ENCODE measurements around the gene EGFL6. TPM values are rescaled to one million over a fixed set of nuclear protein-coding genes. Genes with fewer than 3 reads are reported as not detected.
"Not testable (repeated sequence)": the region's sequence is repeated elsewhere in the genome, so short reads cannot be mapped to it uniquely, and the experiment has no call there.

Gene EGFL6
- total RNA-seq, 1 donor from 2014 or later: not detected

DNA sequence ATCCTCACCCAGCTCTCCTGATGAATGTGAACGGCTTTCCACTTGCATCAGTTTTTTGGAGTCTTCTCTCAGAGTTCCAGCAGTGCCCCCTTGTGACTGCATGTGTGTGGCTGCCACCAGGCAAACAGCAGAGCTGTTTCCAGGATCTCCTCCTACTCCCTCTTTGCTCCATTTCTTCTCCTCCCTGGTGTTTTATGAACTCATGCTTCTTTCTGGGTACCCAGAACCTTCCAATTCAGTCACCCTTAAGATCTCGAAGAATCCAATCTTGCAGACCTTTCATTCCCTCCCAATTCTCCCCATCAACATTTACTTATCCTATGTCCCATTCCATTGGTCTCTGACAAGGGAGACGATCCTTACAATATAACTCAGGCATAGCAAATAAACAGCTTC lies 76.8 kb downstream of the EGFL6 start:
- no peak overlapping the region for H3K27ac ChIP-seq (replicated peaks)
- TF ChIP-seq, protein P1, sequence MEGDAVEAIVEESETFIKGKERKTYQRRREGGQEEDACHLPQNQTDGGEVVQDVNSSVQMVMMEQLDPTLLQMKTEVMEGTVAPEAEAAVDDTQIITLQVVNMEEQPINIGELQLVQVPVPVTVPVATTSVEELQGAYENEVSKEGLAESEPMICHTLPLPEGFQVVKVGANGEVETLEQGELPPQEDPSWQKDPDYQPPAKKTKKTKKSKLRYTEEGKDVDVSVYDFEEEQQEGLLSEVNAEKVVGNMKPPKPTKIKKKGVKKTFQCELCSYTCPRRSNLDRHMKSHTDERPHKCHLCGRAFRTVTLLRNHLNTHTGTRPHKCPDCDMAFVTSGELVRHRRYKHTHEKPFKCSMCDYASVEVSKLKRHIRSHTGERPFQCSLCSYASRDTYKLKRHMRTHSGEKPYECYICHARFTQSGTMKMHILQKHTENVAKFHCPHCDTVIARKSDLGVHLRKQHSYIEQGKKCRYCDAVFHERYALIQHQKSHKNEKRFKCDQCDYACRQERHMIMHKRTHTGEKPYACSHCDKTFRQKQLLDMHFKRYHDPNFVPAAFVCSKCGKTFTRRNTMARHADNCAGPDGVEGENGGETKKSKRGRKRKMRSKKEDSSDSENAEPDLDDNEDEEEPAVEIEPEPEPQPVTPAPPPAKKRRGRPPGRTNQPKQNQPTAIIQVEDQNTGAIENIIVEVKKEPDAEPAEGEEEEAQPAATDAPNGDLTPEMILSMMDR (IDR thresholded peaks at IDR 0.05; ENCODE audit: borderline replicate concordance): peak; percentile 76

DNA sequence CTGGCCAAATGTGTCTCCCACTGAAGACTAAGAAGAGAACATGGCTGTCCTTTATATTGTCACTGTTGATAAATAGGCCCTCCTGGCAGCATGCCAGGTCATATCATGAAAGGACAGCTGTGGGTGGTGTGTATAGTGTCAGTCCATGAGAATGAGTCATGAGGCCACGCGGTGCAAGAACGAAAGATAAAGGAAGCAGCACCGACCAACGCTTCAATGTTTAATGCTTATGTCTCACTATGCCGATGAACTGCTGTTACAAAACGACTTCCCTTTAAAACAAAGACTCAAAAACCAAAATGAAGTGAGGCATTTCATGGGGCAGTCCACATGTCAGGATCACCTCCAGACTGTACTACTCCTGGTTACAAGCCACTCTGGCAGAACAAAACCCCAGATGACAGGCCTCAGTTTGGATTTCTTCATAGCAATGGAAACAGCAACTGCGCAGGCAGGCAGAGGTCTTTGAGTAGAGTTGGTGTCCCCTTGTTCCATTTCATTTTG lies 78.4 kb downstream of the EGFL6 start:
- H3K4me3 ChIP-seq: no peak overlapping the region
- peak overlapping the region; percentile 50 for H3K27ac ChIP-seq (replicated peaks)
- DNase-seq: peak; percentile 20
- TF ChIP-seq, protein P1 (IDR thresholded peaks at IDR 0.05; ENCODE audit: borderline replicate concordance): no peak
- H3K36me3 ChIP-seq: no peaks in the 10 kb centered on the region
- no peaks in the 10 kb centered on the region for H3K9me3 ChIP-seq (replicated peaks)
- intact Hi-C loops (cut with micrococcal nuclease): loop anchor here (5.0 kb wide), 1 partner anchor 140 kb away; no protein-coding TSS in a partner anchor
- peaks cover 14% of the 10 kb centered on the region for H3K4me1 ChIP-seq
- no peaks in the 10 kb centered on the region for H3K27me3 ChIP-seq (ENCODE audit: low read depth)

More for the DNA sequence above, 76.8 kb downstream of the EGFL6 start:
- no peak overlapping the region for H3K4me3 ChIP-seq
- H3K36me3 ChIP-seq: no peaks in the 10 kb centered on the region
- H3K27me3 ChIP-seq (ENCODE audit: low read depth): no peaks in the 10 kb centered on the region
- no peaks in the 10 kb centered on the region for H3K9me3 ChIP-seq (replicated peaks)
- peaks cover 9% of the 10 kb centered on the region for H3K4me1 ChIP-seq
- intact Hi-C loops (cut with micrococcal nuclease): loop anchor here (5.0 kb wide), 1 partner anchor 139 kb away; no protein-coding TSS in a partner anchor
- DNase-seq: peak; percentile 39

- not testable (repeated sequence) for H3K36me3 ChIP-seq; H3K27ac ChIP-seq (replicated peaks); H3K27me3 ChIP-seq (ENCODE audit: low read depth); H3K4me3 ChIP-seq; H3K9me3 ChIP-seq (replicated peaks); DNase-seq
- intact Hi-C loops (cut with micrococcal nuclease): loop anchor here (5.0 kb wide), 1 partner anchor 141 kb away; no protein-coding TSS in a partner anchor
- peaks cover 14% of the 10 kb centered on the region for H3K4me1 ChIP-seq
These were observed 78.9 kb downstream of the EGFL6 start for GRCh38 chrX:13648336-13648735.

- TF ChIP-seq, protein P1 (IDR thresholded peaks at IDR 0.05; ENCODE audit: borderline replicate concordance): no peak
- H3K27ac ChIP-seq (replicated peaks): peak overlapping the region; percentile 46
These were observed 80.4 kb downstream of the EGFL6 start for GRCh38 chrX:13649838-13650237.

DNA sequence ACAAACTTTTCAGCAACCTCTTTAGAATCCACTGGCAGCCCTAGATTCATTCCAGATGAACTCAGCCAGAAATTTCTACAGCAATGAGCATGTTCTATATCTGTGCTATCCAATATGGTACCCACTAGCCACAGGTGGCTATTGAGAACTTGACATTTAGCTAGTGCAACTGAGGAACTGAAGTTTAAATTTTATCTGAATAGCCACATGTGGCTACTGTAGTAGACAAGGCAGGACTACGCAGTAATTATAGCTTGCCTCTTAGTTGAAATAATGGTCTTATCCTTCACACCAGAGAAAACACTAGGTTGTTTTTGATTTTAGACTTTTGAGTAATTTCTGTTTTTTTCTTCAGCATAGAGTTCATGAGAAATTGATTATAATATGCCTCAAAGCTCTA lies 80.9 kb downstream of the EGFL6 start:
- Histone ChIP-seq H3K4me1 (peaks cover 22% of the 10 kb centered on the region), H3K9me3 (replicated peaks) (no peaks in the 10 kb centered on the region), H3K4me3 (no peak overlapping the region), H3K27ac (replicated peaks) (peak overlapping the region; percentile 46), H3K36me3 (no peaks in the 10 kb centered on the region), H3K27me3 (ENCODE audit: low read depth) (no peaks in the 10 kb centered on the region)
- TF ChIP-seq, protein P1 (IDR thresholded peaks at IDR 0.05; ENCODE audit: borderline replicate concordance): no peak
- no peak for DNase-seq
- intact Hi-C loops (cut with micrococcal nuclease): loop anchor here (5.0 to 10.0 kb wide), 2 partner anchors 94 to 382 kb away; no protein-coding TSS in a partner anchor

More at GRCh38 chrX:13649838-13650237, 80.4 kb downstream of the EGFL6 start:
- Histone ChIP-seq H3K4me1 (peaks cover 22% of the 10 kb centered on the region), H3K36me3 (no peaks in the 10 kb centered on the region), H3K4me3 (no peak overlapping the region), H3K9me3 (replicated peaks) (no peaks in the 10 kb centered on the region), H3K27me3 (ENCODE audit: low read depth) (no peaks in the 10 kb centered on the region)
- DNase-seq: no peak
- intact Hi-C loops (cut with micrococcal nuclease): loop anchor here (5.0 to 10.0 kb wide), 3 partner anchors 95 to 382 kb away; no protein-coding TSS in a partner anchor

DNA sequence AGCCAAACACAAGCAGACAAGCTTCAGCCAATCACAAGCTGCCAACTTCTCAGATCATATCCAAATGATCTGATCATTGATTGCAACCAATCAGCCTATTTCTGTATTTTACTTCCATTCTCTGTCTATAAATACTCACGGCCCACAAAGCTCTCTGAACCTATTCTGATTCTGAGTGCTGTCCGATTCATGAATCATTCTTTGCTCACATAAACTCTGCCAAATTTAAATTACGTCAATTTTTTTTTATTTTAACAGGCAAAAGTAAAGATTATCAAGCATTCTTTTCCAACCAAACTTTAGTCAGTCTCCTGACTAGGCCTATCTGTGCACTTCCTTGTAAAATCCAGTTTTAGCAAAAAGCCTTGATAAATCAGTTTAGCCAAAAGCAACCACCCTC lies 81.7 kb downstream of the EGFL6 start:
- no peak overlapping the region for H3K27ac ChIP-seq (replicated peaks)
- H3K27me3 ChIP-seq (ENCODE audit: low read depth): no peaks in the 10 kb centered on the region
- peaks cover 22% of the 10 kb centered on the region for H3K4me1 ChIP-seq
- intact Hi-C loops (cut with micrococcal nuclease): loop anchor here (5.0 to 10.0 kb wide), 2 partner anchors 94 to 381 kb away; no protein-coding TSS in a partner anchor
- DNase-seq: no peak
- H3K9me3 ChIP-seq (replicated peaks): no peaks in the 10 kb centered on the region
- TF ChIP-seq, protein P1 (IDR thresholded peaks at IDR 0.05; ENCODE audit: borderline replicate concordance): no peak
- no peak overlapping the region for H3K4me3 ChIP-seq
- no peaks in the 10 kb centered on the region for H3K36me3 ChIP-seq

All from left ventricle myocardium inferior (tissue), 1 donor.